Skeletal muscle satellite cell (primary cell): ENCODE results near the gene ADGRL4.
"Not testable (repeated sequence)": the region's sequence is repeated elsewhere in the genome, so short reads cannot be mapped to it uniquely, and the experiment has no call there.

Experiments used
- H3K27me3 ChIP-seq: 2 replicates; pipeline ENCODE4 v1.7.0; 2013; ENCODE audit warnings: low read length; ENCODE audit not compliant: control insufficient read depth, insufficient read depth
- H3K36me3 ChIP-seq: 2 replicates; pipeline ENCODE4 v1.7.0; 2013; ENCODE audit warnings: mild to moderate bottlenecking, control low read depth, low read length; ENCODE audit not compliant: insufficient read depth
- H3K4me1 ChIP-seq: 2 replicates; pipeline ENCODE4 v1.7.0; 2013; ENCODE audit warnings: low read length; ENCODE audit not compliant: control insufficient read depth, insufficient read depth
- H3K4me2 ChIP-seq: 2 replicates; pipeline ENCODE4 v1.7.0; 2013; ENCODE audit warnings: mild to moderate bottlenecking, low read length
- H3K4me3 ChIP-seq: 2 replicates; pipeline ENCODE4 v1.7.0; 2013; ENCODE audit warnings: low read length
- H3K9ac ChIP-seq: 2 replicates; pipeline ENCODE4 v1.7.0; 2013; ENCODE audit warnings: mild to moderate bottlenecking, low read depth, low read length, moderate library complexity
- H3K9me3 ChIP-seq: replicated peaks from 2 replicates; pipeline ENCODE4 v1.7.0; 2013; ENCODE audit warnings: mild to moderate bottlenecking, control low read depth, low read length

ADGRL4 gene

DNA sequence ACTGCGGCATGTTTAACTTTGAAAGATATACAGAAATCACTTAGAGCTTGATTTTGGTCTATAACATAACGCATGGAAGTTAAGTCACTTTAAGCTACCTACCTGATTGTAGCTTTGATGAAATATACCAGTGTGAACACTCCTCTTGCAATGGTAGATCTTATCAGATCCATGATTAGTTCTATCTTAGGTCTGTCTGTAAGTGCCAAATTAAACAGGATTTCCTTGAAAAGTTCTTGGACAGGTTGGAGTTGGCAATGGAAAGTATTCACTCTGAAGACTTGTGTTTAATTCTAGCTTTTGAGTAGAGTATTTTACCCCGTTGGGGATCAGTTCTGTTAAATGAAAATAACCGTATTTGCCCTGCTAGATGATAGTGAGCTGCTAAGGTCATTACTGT, 4.1 kb upstream of the ADGRL4 start:
- Histone ChIP-seq H3K9me3 (no peaks in the 10 kb centered on the region), H3K4me3 (no peak overlapping the region), H3K36me3 (no peaks in the 10 kb centered on the region), H3K4me2 (no peak overlapping the region), H3K9ac (no peak overlapping the region), H3K4me1 (peaks cover 5% of the 10 kb centered on the region), H3K27me3 (no peaks in the 10 kb centered on the region)

DNA sequence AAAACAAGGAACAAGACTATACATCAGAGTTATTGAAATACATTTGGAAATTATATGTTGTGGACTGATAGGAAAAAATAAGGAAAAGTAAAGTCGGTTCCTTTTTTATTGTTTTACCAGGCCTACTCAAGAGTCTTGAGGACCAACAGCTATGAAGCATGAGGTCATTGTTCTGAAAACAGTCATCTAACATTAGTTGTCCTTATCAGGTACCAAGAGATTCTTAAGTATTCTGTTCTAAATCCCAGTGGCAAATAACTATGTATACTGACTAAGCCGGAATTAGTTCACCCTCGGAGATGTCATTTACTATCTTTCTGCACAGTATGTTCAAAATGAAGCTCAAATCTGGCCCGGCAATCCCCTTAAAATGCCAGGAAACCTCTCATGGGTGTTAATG, 585 bp downstream of the ADGRL4 start:
- Histone ChIP-seq H3K9me3 (no peaks in the 10 kb centered on the region), H3K27me3 (no peaks in the 10 kb centered on the region), H3K9ac (peak overlapping the region; percentile 83), H3K4me3 (peak overlapping the region; percentile 80), H3K36me3 (no peaks in the 10 kb centered on the region), H3K4me1 (peaks cover 5% of the 10 kb centered on the region), H3K4me2 (peak overlapping the region; percentile 85)

DNA sequence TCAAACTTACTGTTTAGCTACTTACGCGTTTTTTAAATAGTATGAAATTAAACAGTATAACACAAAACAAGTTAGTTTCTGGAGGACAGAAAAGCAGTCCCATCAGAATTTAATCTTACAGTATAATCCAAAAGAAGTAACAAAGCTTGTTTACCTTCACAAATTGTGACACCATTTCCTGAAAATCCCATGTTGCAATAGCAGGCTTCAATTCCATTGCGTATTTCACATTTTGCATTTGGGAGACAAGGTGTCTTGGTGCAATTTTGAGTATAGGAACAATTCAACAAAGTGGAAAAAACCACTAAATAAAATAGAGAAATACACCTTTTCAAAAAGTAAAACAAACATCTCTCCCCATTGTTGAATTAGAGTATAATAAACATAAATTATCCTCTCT, 1.6 kb downstream of the ADGRL4 start:
- Histone ChIP-seq H3K4me2 (peak overlapping the region; percentile 85), H3K9me3 (no peaks in the 10 kb centered on the region), H3K4me1 (peaks cover 5% of the 10 kb centered on the region), H3K9ac (peak overlapping the region; percentile 83), H3K4me3 (no peak overlapping the region), H3K27me3 (no peaks in the 10 kb centered on the region), H3K36me3 (no peaks in the 10 kb centered on the region)

DNA sequence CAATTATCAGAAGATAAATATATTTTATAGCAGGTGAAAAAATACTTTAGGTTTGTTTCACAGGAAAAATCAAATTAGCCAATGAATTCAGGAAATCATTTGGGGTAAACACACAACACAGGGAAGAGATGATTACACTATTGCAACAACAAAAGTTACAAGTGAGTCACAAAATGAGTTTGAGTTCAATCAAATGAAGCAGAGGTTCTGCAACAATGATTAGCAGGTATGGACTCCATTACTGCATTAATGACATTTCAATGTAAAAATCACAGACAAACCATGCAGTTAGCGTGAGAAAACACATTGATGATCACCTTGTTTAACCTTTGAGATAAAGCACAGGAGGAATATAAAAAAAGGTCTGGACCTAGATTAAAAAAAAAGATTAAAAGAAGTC, 9.7 kb downstream of the ADGRL4 start:
- no peaks in the 10 kb centered on the region for H3K27me3 ChIP-seq
- no peaks in the 10 kb centered on the region for H3K9me3 ChIP-seq
- no peaks in the 10 kb centered on the region for H3K4me1 ChIP-seq
- no peak overlapping the region for H3K9ac ChIP-seq
- peaks cover 10% of the 10 kb centered on the region for H3K36me3 ChIP-seq
- H3K4me3 ChIP-seq = no peak overlapping the region
- no peak overlapping the region for H3K4me2 ChIP-seq

DNA sequence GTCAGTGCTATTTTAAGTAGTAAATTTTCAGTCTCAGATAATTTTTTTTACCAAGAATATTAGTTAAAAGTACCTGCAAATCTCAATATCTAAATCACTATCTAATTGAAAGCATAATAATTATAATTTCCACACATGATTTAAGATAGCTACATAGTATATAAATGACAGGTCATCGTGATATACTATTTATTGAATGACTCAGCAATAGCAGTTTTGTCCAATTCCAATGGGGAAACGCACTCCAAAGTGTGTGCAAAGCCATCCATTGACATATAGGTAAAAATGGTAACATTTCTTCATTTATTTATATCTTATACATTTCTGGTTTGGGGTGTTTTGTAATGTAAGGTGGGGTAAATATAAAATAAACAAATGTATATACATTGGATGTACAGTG, 19.5 kb downstream of the ADGRL4 start:
- H3K4me2 ChIP-seq = no peak overlapping the region
- H3K36me3 ChIP-seq = no peaks in the 10 kb centered on the region
- H3K4me1 ChIP-seq = no peaks in the 10 kb centered on the region
- H3K27me3 ChIP-seq = no peaks in the 10 kb centered on the region
- H3K4me3 ChIP-seq = no peak overlapping the region
- no peak overlapping the region for H3K9ac ChIP-seq
- H3K9me3 ChIP-seq = no peaks in the 10 kb centered on the region

DNA sequence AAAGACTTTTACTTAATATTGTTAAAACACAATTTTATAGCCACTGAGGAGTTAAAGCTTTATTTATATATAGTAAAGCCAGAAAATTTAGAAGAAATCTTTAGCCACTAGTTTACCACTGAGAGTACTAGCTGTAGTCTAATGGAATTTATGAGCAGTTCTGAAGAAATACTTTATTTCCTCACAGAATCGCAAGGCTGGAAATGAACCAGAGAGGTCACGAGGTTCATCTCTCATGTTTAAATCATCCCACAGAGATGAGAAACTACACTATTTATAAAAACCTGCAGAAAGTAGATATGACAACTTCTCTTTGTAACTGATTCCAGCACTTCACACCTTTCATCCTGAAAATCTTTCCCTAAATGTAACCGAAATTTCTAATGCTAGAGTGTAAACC, 26.0 kb downstream of the ADGRL4 start:
- H3K36me3 ChIP-seq = no peaks in the 10 kb centered on the region
- H3K9me3 ChIP-seq = no peaks in the 10 kb centered on the region
- H3K4me3 ChIP-seq = no peak overlapping the region
- no peak overlapping the region for H3K9ac ChIP-seq
- H3K27me3 ChIP-seq = no peaks in the 10 kb centered on the region
- H3K4me1 ChIP-seq = no peaks in the 10 kb centered on the region
- no peak overlapping the region for H3K4me2 ChIP-seq

DNA sequence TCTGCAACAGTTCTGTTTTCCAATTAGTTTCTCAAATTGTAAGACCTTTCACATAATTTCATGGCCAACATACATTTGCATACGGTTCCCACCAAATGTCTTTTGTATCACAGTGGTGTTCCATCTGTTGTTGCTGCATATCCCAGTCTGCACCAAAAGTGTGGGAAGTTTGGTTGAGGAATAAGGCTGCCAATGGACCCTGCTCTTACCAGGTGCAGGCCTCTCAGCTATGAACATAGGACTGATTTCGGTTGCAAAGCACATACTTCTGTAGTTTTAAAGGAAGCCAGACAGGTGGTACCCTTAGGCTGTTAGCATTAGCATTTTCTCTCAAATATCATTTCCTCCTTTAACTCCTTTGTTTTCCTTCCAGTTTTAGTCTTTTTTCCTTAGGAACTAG, 33.8 kb downstream of the ADGRL4 start:
- H3K4me2 ChIP-seq = no peak overlapping the region
- no peaks in the 10 kb centered on the region for H3K4me1 ChIP-seq
- no peaks in the 10 kb centered on the region for H3K9me3 ChIP-seq
- no peaks in the 10 kb centered on the region for H3K36me3 ChIP-seq
- no peak overlapping the region for H3K4me3 ChIP-seq
- no peaks in the 10 kb centered on the region for H3K27me3 ChIP-seq
- no peak overlapping the region for H3K9ac ChIP-seq

DNA sequence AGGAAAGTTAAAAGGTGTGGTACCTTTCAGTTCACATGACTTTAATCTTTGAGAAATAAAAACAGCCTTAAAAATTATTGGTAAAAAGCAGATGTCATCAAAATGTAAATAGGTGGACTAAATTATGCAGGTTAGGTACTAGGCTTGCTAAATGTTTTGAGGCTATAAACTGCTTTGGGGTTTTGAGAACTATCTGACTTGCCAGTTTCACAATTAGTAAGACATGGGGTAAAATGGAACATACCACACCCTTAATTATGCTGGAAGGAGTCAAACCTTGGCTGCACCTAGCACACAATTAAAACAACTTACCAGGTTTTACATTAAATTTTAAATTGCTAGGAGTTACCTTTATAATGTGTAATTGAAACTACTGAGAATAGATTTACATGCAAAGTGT, 39.4 kb downstream of the ADGRL4 start:
- H3K4me3 ChIP-seq, H3K27me3 ChIP-seq, H3K9me3 ChIP-seq, H3K4me2 ChIP-seq, H3K4me1 ChIP-seq, H3K9ac ChIP-seq, H3K36me3 ChIP-seq: not testable (repeated sequence)

DNA sequence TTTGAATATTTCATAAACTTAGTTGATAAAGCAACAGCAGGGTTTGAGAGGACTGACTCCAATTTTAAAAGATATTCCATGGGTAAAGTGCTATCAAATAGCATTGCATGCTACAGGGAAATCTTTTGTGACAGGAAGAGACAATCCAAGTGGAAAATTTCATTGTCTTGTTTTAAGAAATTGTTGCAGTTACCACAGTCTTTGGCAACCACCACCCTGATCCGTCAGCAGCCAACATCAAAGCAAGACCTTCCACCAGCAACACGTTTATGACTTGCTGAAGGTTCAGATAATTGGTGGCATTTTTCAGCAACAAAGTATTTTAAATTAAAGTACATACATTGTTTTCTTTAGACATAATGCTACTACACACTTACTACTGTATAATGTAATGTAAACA, 47.8 kb downstream of the ADGRL4 start:
- H3K4me2 ChIP-seq = no peak overlapping the region
- H3K36me3 ChIP-seq = no peaks in the 10 kb centered on the region
- H3K27me3 ChIP-seq = no peaks in the 10 kb centered on the region
- no peak overlapping the region for H3K4me3 ChIP-seq
- H3K9ac ChIP-seq = no peak overlapping the region
- no peaks in the 10 kb centered on the region for H3K9me3 ChIP-seq
- no peaks in the 10 kb centered on the region for H3K4me1 ChIP-seq

DNA sequence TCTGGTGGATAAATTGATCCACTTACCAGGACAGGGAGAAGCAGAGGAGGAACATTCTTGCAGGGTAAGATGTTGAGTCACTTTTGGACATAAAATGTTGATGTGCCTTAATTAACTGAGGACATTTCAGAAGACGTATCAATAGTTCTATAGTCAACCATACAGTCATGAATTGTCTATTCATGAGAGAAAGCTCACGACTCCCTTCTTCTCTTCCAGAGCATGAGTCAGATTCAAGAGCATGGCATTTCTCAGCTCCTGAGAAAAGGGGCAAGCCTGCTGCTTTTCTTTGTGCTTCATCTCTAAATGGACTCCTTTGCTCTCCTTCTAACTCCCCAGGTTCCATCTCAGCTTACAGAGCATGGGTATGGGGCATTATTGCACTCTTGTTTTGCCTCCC, 55.7 kb downstream of the ADGRL4 start:
- no peak overlapping the region for H3K9ac ChIP-seq
- H3K4me2 ChIP-seq = no peak overlapping the region
- no peaks in the 10 kb centered on the region for H3K27me3 ChIP-seq
- H3K4me1 ChIP-seq = no peaks in the 10 kb centered on the region
- no peaks in the 10 kb centered on the region for H3K36me3 ChIP-seq
- no peaks in the 10 kb centered on the region for H3K9me3 ChIP-seq
- H3K4me3 ChIP-seq = no peak overlapping the region

DNA sequence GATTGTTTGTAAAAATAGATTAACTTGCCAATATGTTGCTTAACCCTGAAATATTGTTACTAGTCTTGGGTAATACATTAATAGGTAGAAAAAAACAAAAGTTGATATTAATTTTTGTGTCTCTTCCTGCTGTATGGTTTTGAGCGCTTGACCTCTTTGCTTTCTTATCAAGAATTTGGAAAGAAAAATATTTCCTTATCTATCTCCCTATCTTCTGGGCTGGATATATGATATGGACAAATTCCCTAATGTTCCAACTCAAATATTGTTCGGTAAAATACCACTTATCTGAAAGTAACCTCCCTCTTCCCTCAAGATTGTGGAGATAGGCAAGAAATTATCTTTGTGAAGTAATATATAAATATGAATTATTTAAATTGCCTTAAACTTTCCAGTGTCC, 57.3 kb downstream of the ADGRL4 start:
- H3K36me3 ChIP-seq = no peaks in the 10 kb centered on the region
- H3K27me3 ChIP-seq = no peaks in the 10 kb centered on the region
- H3K9ac ChIP-seq = no peak overlapping the region
- no peak overlapping the region for H3K4me2 ChIP-seq
- H3K9me3 ChIP-seq = no peaks in the 10 kb centered on the region
- H3K4me1 ChIP-seq = no peaks in the 10 kb centered on the region
- no peak overlapping the region for H3K4me3 ChIP-seq

DNA sequence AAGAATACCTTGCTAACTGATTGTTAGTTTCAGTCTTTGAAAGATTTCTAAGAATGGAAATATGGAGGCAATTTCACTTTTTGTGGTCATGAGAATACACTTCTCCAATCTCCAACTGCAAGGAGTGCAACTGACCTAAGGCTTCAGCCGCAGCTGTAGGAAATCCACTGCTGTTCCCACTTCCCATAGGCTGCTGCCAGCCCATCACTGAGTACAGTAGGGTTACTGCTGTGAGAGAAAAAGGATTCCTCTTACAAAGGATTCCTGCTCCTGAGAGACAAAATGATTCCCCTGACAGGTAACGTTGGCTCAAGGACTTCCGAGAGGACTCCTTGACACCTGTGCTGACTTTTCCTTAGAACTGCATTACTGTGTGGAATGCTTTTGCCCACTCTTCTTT, 87.4 kb downstream of the ADGRL4 start:
- peaks cover 11% of the 10 kb centered on the region for H3K36me3 ChIP-seq
- H3K27me3 ChIP-seq = no peaks in the 10 kb centered on the region
- H3K9me3 ChIP-seq = no peaks in the 10 kb centered on the region
- H3K4me2 ChIP-seq = no peak overlapping the region
- H3K9ac ChIP-seq = no peak overlapping the region
- H3K4me3 ChIP-seq = no peak overlapping the region
- H3K4me1 ChIP-seq = peaks cover 16% of the 10 kb centered on the region
